GM19463 (cell line): Measurements from ENCODE around the gene YPEL5.

Experiments
- ATAC-seq: cut with Tn5 transposase; IDR thresholded peaks from one replicate; pipeline ENCODE4 v1.9.1; 2021; ENCODE audit warnings: mild to moderate bottlenecking, moderate library complexity; ENCODE audit not compliant: unreplicated experiment

The YPEL5 gene

DNA sequence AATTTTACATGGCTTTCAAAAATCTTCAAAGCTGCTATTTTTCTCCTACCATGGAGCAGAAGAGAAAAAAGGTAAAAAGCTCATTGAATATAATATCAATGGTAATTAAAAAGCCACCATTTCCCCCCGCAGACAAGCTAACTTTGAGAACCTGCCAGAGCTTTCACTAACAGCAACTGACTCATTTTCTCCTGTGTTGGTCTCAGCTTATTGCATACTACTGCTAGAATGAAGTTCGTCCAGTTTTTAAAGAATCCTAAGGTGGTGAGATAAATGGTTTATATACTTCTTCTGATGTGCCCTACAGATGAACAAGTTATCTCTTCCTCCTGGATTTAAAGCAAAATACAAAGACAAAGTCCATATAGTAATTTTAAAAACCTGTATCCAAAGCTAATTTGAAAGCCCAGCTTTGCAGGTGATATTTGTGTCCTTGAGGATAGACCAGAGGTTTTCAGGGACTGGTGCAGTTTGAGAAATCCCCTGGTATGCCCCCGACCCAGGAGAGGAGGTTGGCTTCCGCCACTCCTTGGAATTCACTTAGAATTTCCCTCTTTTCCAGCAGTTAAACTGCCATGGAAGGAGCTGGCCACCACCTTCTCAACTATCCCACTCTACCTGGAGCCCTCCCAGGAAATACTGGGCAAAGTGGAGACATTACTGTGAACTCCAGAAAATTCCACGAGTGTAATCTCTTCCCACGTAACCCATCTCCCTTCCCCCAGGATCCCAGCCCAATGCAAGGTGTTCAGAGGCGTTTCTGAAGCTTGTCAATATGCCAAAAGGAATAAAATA lies 17.5 kb downstream of the YPEL5 start:
- no peak for ATAC-seq

DNA sequence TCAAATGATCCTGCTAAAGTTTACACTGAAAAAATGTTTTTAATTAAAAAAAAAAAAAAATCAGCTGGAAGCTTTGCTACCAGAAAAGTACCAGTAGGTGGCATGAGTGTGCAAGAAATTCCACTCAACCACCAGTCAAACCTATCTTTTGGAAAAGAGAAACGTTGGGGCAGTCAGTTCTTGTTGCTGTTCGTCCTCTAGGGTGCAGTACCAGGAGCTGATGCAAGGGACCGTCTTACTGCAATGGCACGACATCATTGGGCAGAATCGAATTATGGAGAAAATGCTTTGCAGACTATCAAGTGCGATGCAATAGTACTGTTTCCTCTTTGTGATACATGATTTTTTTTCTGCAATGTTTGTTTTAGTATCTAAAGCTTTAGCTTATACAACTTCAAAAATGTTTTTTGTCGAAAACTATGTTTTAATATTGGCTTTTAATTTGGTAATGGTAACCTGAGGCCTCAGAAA lies 18.3 kb downstream of the YPEL5 start:
- ATAC-seq, result peak; percentile 81

DNA sequence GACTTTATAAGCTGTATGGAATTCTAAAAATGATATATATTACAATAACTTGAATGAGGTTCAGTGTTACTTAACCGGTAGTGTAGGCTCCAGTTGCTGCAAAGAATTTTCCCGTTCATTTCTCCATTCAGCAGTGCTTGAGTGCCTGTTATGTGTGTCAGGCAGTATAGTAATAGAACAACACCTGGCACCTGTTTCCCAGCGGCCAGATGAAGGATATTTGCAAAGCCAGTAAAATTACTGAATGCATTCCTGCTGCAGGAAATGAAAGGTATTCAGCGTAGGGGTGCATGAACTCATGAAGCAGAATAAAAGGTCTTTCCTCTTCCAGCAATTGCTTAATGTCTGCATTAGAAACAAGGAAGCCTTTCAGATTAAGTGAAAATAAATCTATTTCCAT lies 18.8 kb downstream of the YPEL5 start:
- no peak for ATAC-seq

DNA sequence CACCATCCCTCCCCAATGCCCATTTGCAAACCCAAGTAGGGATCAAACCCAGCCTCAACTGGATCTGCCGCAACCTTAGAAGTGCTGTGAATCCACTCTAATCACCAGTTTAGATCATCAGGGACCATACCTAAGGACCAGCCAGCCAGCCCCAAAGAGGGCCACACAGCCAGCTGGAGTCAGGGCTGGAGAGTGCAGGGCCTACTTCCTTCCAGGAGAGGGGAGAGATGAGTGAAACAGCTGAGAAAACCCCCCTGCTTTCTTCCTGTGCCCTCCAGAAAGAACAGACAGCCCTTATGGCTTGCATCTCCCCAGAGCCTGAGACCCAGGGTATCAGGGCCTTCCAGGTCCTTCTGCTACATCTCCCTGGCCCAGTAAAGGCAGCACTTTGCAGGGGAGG lies 25.8 kb downstream of the YPEL5 start:
- ATAC-seq, result no peak

DNA sequence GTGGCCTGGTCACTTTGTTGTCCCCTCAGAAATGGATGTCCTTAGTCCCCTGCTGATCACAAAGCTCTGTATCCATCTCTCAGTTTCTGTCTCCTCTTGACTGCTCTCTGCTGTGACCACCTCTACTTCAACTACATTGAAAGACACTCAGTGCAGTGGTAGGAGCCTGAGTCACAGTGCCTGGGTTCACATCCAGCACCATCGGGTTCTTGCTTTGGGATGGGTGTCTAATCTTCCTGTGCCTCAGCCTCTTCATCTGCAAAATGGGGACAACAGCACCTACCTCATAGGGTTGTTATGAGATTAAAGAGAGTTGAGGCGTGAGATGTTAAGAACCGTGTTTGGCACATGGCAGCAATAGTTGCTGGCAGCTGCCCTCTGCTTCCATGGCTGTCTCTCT lies 30.6 kb downstream of the YPEL5 start:
- ATAC-seq, result no peak

DNA sequence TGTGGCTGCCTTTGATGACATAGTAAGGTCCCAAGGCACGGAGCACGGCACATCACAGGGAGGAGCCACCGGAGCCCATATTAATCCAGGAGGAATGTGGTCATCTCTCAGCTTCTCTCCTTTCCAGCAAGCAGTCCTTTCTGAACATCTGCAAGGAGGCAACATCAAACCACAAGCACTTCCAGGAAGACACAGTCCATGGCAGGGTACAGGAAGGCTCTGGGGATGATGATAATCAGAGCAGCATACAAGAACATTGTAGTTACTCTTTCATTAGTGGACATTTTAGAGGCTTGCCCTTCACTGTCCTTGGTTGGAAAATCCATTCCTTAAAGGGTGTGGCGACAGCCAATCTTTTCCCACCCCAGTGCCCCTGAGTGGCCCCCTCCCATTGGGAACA lies 31.1 kb downstream of the YPEL5 start:
- no peak for ATAC-seq

DNA sequence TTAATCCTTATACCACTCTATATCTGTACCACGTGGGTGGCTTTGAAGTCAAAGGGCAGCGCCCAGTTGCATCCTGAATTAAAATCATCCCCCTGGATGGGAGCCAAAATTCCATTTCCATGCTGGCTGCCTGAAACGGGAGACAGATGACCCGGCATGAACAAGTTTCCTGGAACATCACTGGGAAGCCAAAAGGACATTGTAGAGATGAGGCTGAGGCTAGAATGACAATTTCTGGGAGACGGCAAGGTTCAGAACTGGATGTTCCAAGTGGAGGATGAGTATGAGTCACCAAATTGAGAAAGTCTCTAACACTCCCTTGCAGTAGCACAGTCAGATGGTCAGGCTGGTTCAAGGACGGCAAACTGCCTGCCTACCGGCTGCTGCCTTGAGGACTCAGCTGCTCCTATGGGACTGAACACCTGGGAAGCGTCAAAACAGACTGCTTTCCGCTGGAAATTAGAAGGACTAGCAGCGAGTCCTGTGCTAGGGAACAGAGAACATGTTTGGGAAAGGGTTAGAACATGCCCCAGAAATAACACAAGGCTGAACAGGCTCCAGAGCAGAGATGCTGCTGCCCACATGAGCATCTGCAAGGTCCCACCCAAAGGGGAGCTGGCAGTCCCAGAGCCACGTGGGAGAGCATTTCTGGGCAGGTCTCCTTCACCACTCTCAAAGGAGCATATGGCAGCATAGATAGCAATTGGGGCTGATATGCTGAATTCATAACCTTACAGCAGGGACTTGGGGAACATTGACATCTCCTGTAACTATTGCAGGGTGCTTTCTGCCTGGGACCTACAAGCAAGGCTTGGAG lies 32.0 kb downstream of the YPEL5 start:
- ATAC-seq, result no peak

DNA sequence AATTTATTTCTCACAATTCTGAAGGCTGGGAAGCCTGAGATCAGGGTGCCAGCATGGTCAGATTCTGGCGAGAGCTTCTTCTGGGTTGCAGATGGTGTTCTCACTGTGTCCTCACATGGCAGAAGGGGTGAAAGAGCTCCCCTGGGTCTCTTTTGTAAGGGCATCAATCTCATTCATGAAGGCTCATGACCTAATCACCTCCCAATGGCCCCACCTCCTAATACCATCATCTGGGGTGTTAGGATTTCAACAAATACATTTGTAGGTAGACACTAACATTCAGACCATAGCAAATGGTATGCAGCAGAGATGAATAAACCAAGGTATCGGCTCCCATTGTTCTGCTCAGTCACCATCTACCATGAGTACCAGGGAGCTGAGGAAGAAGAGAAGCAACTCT lies 32.7 kb downstream of the YPEL5 start:
- no peak for ATAC-seq

DNA sequence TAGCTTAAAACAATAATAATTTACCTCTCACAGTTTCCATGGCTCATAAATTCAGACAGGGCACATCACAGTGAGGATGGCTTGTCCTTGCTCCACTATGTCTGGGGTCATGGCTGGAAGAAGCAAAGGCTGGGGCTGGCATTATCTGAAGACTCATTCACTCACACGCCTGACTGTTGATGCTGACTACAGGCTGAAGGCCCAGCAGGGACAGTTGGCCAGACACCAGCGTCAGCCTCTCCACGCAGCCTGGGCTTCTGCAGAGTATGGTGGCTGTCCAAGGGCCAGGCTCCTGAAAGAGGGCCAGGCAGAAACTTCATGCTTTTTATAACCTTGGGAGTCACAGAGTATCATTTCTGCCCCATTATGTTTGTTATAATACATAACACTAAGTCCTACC lies 33.4 kb downstream of the YPEL5 start:
- no peak for ATAC-seq

DNA sequence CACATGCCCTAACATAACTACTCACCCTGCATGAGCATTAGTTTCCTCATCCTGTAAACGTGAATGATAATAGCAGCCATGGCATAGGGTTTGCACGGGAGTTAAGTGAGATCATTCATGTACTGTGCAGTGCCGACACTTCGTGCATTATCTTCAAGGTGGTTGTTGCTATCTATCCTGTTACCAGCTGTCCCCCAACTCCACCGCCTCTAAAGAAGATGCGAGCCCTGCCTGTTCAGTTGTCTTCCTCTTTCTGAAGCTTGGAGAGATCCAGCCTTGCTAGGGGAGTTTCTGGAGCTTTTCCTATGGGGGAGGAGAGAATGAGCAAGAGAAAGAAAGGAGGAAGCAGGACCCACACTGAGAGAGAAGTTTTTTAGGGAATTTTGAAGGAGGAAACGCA lies 34.4 kb downstream of the YPEL5 start:
- ATAC-seq, result no peak

DNA sequence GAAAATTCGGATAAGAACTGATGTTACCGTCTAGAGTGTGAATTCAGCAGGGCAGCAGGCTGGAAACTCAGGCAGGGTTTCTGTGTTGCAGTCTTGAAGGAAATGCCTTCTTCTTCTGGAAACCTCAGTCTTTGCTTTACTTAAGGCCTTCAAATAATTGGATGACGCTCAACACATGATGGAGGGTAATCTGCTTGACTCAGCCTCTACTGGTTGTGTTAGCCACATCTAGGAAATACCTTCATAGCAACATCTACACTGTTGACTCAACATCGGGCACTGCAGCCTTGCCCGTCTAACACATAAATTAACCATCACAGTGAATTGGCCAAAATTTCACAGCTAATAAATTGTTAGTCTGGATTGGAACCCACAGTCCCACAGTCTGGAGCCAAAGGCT lies 37.2 kb downstream of the YPEL5 start:
- ATAC-seq, result no peak

DNA sequence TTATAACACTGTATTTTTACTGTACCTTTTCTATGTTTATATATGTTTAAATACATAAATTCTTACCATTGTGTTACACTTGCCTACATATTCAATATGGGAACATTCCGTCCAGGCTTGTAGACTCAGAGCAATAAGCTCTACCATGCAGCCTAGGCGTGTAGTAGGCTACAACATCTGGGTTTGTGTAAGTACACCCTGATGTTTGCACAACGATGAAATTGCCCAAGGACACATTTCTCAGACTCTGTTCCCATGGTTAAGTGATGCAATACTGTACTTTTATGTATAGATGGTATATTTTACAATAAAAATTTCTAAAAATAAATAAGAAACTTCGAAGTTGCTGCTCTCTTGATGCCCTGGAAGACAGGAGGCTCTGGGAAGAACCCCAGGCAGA lies 38.4 kb downstream of the YPEL5 start:
- ATAC-seq, result no peak

DNA sequence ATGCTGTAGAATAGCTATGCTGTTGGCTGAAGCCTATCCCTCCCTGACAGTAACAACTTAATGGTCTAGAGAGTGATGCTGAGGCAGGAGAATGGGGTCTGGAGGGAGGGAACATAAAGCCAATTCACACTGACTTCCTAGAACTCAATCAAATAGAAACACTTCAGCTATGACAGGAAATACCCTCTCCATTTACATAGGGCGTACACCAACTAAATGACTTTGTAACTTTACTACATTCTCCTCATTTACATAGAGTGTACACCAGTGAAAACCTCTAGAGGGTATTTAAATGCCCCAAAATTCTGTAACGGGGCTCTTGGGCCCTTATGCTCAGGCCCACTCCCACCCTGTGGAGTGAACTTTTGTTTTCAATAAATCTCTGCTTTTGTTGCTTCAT lies 41.5 kb downstream of the YPEL5 start:
- ATAC-seq, result no peak

DNA sequence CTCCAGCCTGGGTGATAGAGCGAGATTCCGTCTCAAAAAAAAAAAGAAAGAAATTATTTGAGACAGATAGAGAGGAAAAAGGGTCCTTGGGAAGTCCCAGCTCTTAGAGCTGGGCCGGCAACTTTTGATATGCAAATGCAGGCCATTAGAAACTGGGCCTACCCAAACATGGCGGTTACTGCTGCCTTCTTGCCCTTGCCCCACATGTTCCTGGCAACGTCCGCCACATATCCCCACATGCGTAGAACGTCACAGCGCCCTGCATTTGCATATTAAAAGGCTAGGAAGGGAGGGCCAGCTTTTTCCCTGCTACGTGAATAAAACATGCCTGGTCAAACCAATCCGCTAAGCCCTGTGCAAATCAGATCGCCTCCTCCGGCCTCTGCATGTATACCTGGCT lies 43.8 kb downstream of the YPEL5 start:
- no peak for ATAC-seq

DNA sequence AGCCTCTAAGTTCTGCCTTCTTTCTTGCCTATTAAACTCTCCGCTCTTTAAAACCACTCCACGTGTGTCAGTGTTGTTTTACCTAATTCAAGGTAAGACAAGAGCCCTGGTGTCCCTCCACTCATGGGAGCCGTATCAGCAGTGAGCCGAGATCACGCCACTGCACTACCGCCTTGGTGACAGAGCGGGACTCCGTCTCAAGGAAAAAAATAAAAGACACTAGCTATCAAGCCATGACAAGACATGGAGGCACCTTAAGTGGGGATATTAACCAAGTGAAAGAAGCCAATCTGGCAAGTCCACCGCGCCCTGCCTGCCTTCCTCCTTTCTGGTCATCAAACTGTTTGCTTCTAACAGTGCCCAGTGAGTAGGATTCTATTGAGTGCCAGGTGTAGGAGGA lies 44.3 kb downstream of the YPEL5 start:
- ATAC-seq, result no peak

DNA sequence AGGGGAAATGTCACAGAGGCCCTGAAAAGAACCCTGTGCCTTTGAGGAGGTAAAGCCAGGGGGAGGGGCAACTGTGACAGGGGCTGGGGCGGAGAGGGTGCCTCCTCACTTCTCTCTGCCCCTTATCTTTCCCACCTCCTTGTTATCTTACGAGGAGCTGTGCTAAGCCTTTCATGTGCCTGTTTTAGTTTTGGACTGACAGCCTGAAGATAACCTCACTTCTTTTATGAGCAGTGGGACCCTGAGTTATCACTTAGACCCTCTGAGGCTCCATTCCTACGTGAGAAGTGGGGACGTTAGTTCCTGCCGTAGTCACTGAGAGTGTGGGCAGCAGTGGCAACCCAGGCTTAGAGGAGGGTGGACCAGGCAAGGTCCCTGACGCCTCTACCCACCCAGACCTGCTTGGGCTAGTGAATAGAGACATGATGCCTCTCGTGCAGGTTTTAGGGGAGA lies 45.0 kb downstream of the YPEL5 start:
- no peak for ATAC-seq

DNA sequence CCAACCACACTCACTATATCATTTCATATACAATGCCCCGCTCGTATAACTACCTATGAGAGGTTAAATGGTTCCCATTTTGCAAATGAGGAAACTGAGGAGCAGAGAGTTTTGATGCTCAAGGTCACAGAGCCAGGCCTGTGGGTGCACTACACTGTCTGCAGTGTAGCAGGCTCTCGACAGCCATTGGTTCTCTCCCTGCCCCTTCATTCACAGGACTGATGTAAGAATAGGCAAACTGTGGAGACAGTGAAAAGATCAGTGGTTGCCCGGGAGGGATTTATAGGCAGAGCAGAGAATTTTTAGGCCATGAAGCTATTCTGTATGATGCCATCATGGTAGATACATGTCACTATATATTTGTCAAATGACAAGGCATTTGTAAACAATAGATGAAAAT lies 45.5 kb downstream of the YPEL5 start:
- ATAC-seq, result no peak

DNA sequence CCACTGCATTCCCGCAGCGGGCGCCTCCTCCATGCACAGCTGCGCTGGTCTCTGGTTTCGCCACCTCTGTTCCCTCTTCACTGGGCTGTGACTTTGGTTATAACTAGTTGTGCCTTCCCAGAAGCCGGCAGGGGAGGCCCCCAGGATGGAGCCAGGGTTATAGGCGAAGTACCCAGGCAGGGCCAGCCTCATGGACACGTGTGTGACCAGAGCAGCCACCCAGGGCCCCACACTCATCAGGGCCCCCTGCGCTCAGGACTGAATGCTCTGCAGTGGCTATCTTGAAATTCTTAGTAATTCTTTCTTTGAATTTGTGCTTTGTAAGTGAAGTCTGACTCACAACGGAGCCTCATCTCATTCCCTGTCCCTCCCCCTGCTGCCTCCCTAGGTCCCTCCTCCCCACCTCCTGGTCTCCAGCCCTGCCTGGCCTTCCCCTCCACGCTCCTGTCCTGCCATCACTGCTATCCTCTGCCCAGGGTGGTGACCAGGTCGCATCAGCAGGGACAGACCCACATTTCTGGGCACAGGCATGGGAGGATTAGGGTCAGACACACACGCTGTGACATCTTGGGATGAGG lies 46.4 kb downstream of the YPEL5 start:
- no peak for ATAC-seq

DNA sequence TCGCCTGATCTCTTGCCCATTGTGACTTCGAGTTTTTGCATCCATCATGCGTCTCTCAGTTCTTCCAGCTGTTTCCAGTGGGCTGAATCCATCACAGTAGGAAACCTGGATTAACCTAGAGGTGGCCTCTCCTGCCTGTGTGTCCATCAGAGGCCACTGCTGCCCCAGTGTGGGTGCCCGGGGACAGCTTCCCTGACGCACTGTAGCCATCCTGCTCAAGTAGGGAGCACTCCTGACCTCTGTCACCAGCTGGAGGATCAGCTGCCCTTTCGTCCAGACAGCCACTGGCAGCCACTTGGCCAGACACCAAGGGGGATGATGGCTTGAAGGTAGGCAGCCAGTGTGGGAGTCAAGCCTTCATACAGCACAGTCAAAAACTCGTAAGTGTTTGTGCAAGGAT lies 47.6 kb downstream of the YPEL5 start:
- ATAC-seq, result no peak

DNA sequence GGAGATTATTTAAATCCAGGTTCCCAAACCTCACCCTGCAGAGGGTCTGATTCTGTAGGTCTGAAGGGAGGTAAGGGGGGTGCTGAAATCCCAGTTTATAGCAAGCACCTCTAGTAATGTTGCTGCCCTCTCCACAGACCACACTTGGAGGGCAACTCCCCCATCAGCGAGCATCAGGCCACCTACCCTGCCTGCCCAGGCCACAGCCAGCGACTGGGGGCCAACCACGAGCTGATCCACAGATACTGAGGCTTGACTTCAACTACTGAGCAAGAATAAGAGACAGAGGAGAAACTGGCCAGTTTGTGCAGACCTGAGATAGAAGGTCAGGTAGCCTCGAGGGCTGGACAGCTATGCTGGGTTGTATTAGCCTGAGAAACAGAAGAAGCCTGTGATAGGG lies 48.2 kb downstream of the YPEL5 start:
- no peak for ATAC-seq

DNA sequence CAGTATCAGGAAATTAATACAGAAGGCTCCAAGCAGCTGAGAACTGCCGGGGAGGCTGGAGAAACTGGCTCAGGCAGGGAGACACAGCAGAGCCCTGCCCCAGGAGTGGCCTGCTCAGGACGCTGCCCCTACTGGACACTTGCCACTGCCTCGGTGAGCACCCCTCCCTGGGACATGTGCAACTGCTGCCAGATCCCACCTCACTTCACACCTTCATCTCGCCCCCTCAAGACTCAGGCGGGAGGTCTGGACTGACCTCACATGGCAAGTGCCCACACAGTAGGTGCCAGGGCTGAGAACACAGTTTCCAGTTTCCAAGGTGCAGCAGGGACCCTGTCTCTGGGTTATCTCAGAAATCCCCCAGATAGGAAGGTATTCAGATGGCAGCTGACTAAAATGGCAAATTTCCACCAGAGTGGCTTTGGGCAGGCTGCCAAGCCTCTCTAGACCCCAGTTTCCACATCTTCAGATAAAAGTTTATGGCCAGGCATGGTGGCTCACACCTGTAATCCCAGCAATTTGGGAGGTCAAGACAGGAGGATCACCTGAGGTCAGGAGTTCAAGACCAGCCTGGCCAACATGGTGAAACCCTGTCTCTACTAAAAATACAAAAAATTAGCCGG lies 50.9 kb downstream of the YPEL5 start:
- no peak for ATAC-seq
